HG03432 (cell line): ENCODE results near the gene LCLAT1.
A peak's percentile ranks its signal among the peaks of the same experiment; 100 is the strongest.
"Not testable (repeated sequence)": the region's sequence is repeated elsewhere in the genome, so short reads cannot be mapped to it uniquely, and the experiment has no call there.

Source experiments
- ATAC-seq: cut with Tn5 transposase; IDR thresholded peaks from one replicate; pipeline ENCODE4 v1.9.1; 2021; ENCODE audit warnings: mild to moderate bottlenecking, moderate library complexity; ENCODE audit not compliant: unreplicated experiment

Gene LCLAT1

DNA sequence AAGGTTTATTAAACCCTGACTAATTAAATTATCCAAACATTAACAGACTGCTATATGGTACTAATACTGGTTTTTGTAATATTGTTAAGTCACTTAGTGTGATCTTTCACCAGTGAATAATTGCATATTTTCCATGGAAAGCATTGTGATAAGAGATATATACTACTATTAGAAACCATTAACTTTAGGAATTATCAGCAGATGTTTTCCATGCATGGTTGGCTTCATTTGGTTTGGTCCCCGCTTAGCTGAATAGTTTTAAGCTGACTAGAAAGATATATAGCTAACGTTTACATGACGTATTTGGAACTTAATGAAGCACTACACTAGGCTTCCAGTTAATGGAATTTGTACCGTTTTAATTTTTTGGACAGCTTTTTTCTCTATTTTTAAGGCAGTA lies 37.9 kb downstream of the LCLAT1 start:
- ATAC-seq: no peak

- no peak for ATAC-seq
These were observed 39.6 kb downstream of the LCLAT1 start for GRCh38 chr2:30486655-30487054.

DNA sequence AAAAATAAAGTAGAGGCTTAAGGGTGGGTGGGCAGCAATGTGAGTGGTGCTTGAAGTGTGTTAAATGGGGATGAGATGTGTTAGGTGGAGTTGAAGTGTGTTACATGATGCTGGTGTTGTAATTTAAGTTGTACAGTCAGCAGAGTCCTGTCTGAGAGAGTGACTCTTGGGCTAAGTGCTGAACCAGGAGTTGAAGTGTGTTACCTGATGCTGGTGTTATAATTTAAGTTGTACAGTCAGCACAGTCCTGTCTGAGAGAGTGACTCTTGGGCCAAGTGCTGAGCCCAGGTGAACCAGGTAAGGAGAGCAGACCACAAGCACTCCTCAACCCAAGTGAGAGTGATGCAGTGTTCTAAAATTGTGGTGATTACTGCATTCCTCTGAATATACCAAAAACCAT lies 40.6 kb downstream of the LCLAT1 start:
- ATAC-seq: no peak

DNA sequence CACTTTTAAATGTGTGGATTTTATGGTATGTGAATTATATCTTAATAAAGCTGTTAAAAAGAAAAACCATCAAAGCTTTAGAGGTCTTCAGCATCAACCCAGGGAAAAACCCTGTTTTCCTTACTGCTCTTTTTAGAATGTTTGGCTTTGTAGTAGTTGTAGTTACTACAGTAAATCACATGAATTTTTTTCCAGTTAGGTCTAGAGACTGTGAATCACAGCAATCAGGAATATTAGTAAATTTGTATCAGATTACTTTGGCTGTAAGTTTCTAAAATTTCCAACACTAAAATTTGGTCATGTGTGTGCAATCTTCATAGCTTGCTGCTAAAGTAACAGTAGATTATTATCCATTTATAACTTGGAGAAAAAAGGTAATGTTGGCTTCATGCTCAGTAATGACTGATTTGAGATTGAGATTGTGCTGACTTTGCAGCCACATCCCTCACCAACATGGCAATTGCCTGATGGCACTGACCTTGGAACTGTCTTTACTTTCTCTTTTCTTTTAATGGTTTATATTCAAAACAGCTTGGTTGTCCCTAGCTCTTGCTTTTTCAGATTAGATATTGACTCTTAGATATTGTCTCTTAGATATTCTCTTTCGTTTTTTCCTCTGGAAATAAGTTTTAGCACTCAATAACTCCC lies 41.1 kb downstream of the LCLAT1 start:
- no peak for ATAC-seq

DNA sequence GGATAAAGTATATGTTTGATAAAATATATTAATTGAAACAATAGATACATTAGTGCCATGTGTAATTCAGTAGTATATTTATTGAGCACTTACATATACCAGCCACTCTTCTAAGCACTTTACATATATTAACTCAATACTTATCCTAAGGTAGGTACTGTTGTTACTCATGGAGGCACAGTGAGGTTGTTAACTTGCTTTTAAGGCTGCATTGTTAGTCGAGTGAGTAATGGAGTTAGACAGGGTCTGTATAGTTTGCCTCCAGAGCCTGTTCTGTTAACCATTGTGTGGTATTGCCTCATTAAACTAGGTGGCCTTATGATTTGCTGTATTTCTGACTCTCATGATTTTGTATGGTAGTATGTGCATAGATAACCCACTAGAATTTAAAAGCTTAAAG lies 44.2 kb downstream of the LCLAT1 start:
- no peak for ATAC-seq

- ATAC-seq: no peak
These were observed 45.1 kb downstream of the LCLAT1 start for GRCh38 chr2:30492185-30492584.

GRCh38 chr2:30492619-30493018 lies 45.6 kb downstream of the LCLAT1 start:
- no peak for ATAC-seq

GRCh38 chr2:30493440-30493839 lies 46.4 kb downstream of the LCLAT1 start:
- no peak for ATAC-seq

DNA sequence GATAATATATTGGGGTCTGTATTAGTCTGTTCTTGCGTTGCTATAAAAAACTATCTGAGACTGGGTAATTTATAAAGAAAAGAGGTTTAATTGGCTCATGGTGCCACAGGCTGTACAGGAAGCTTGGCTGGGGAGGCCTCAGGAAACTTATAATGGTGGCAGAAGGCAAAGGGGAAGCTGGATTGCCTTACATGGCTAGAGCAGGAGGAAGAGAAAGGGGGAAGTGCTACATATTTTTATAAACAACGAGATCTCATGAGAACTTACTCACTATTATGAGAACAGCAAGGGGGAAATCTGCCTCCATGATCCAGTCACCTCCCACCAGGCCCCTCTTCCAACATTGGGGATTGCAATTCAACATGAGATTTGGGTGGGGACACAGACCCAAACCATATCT lies 48.9 kb downstream of the LCLAT1 start:
- ATAC-seq: not testable (repeated sequence)

DNA sequence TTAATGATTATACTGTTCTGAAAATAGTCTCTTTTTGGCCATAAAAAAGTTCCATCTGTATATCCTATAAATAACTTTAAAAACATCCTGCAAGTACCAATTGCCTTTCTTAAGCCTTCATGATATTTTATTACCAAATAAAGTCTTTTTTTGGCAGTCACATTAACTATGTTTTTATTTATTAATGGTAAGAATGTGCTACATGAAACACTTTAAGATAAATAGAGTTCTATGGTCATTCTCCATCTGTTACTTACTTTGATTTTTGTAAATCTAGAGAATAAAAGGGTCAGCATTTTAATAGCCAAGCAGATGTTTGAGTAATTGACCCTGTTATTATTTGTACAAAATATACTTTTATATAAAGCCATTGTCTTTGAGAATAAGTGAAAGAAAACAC lies 52.6 kb downstream of the LCLAT1 start:
- no peak for ATAC-seq

DNA sequence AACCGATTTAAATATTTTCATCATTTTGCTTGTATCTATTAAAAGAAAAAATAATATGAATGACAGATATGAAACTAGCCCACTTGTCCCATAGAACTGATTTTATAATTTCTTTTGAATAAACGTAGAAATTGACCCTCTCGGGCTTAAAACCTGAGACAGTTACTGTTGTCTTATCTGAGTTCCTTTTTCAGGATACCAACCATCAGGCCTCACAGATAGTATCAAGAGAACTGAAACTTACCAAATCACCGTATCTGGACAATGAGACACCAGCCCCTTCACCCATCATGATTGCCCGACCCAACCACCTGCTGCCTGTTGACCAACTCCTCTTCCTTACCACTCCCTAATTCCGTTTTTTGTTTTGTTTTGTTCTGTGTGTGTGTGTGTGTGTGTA lies 53.7 kb downstream of the LCLAT1 start:
- ATAC-seq: no peak

DNA sequence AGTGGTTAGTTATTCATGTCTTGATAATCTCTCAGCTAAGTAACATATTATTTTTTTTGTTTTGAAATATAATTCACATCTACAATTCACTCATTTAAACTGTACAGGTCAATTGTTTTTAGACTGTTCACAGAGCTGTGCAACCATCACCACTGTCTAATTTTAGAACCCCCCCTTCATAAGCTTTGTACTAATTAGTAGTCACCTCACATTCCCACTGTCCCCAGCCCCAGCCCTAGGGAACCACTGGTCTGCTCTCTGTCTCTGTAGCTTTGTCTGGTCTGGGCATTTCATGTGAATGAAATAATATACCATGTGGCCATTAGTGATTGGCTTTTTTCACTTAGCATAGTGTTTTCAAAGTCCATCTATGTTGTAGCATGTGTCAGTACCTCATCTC lies 55.3 kb downstream of the LCLAT1 start:
- no peak for ATAC-seq

DNA sequence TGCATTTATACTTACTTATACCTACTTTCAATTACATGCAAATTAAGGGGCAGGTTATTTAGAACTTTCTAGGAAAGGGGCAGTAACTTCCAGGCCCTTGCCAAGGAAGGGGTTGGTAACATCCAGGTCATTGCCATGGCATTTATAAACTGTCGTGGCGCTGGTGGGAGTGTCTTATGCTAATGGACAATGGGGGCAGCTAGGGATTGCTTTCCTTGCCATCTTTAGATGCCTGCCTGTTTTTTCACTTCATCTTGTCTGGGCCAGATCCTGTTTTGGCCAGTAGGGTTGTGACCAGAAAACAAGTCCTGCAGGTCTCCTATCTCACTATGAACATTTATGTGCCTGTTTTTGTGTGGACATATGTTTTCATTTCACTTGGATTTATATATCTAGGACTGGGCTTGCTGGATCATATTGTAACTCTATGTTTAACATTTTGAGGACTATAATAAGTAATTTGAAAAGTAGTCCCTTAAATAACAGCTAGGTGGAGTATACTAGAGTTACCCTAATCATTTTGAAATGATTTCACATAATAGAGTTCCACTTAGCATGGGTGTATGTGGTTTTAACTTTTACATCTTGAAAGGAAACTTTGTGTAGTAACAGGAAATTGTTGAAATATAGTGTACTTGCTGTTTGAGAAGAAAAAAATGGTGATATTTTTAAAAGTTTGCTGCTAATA lies 56.1 kb downstream of the LCLAT1 start:
- ATAC-seq: peak; percentile 51

DNA sequence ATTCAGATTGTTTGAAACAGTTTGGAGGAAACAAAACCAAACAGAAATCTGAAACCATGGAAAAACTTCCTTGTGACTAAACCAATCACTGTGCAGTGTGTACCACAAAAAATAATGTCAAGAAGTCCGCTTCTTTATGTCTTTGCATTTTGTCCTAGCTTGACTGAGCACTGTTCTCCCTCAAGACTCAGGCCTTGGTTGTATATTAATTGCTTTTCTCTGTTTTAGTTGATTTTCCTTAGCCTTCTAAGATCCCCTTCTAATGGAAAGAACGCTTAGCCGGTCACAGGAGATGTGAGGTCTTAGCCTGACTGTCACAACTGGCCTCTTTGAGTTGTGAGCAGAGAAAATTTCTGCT lies 56.6 kb downstream of the LCLAT1 start:
- ATAC-seq: peak; percentile 47

GRCh38 chr2:30504731-30505130 lies 57.7 kb downstream of the LCLAT1 start:
- no peak for ATAC-seq

DNA sequence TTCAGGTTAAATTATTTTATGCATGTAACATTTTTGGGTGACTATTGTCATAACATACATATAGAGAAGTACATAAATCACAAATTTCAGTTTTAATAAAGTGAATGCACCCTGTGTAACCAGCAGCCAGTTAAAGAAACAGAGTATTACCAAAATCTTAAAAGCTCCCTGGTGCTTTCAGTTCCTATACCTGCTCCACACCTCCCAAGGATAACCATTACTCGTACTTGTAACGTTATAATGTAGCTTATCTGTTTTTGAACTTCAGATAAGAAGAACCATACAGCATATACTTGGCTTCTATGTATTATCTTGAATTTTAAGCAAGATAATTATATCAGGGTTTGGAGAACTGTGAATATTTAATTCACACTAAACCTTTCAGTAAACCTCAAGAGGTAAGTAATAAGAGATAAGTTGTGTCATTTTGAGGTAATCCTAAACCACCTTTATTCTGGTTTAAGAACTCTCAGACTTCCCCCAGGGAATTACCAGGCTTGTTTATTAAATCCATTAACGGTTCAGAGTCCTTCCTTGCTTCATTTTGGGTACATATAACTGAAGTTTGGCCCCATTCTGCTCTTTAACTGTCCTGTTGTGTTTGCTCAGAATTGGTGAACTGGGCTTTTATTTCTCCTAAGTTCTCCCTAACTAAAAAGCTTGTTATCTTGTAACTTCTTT lies 58.6 kb downstream of the LCLAT1 start:
- ATAC-seq: no peak

- ATAC-seq: not testable (repeated sequence)
These were observed 60.4 kb downstream of the LCLAT1 start for GRCh38 chr2:30507460-30507859.

- ATAC-seq: no peak
These were observed 62.7 kb downstream of the LCLAT1 start for GRCh38 chr2:30509716-30510115.

DNA sequence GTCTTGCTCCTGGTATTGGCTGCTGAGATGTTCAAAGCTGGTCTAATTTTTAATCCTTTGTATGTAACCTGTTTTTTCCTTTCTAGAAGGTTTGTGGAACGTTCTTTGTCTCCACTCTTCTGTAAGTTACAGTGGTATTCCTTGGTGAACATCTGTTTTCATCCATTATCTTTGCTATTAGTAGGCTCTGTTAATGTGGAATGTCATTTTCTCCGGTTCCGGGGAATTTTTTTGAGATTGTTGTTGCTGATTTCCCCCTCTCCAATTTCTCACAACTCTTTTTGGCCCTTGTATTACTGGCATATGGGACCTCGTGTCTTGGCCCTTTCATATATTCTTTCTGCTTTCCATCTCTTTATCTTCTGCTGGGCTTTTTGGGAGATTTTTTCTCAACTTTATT lies 63.4 kb downstream of the LCLAT1 start:
- no peak for ATAC-seq

GRCh38 chr2:30511122-30512083 lies 64.4 kb downstream of the LCLAT1 start:
- ATAC-seq: no peak

DNA sequence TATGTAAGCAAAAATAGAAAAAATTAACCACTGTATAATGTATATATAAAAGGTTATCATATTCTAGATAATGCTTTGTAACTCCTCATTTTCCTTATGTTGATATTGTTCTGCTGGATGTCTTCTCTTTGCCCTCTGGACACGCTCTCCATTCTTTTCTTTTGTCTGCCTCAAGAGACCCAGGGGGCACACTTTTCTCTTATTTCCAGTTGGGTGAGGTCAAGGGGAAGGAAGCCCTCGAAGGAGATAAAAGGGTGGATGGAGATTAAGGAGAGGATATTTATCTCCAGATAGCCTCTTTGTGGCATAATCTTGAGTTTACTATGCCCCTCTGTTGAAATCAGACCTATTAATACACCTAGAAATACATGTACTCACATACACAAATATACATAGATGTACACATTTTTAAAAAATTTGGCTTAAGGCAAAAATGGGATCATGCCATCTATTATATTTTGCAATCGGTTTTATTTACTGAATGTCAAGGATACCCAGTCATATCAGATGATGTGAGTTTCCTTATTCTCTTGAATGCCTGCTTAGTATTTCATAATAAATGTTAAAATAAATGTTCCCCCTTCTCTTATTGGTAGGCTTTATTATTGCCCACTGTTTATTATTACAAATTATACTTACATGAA lies 65.3 kb downstream of the LCLAT1 start:
- ATAC-seq: no peak
